MM.1S (cell line): ENCODE data around the gene SMPD3.

Source experiments
- DNase-seq: peaks from one replicate; pipeline ENCODE4 v3.0.0-alpha.2; 2015
- H2AFZ ChIP-seq: fragments of 300-600 bp; sonication (generic); 2 replicates; pipeline ENCODE4 v1.6.0; 2016; ENCODE audit warnings: antibody characterized with exemption, low read length
- H3F3A ChIP-seq: fragments of 300-600 bp; sonication (generic); 2 replicates; pipeline ENCODE4 v1.6.1; 2016; ENCODE audit warnings: mild to moderate bottlenecking, antibody characterized with exemption, low read length, moderate library complexity, mixed read lengths; ENCODE audit not compliant: insufficient read depth
- H3K27ac ChIP-seq: fragments of 300-600 bp; sonication (generic); 2 replicates; pipeline ENCODE4 v1.5.1; 2016; ENCODE audit warnings: mild to moderate bottlenecking, low read length
- H3K27me3 ChIP-seq: fragments of 300-600 bp; sonication (generic); replicated peaks from 2 replicates; pipeline ENCODE4 v1.6.0; 2016; ENCODE audit warnings: low read length; ENCODE audit not compliant: insufficient read depth
- H3K36me3 ChIP-seq: fragments of 300-600 bp; sonication (generic); replicated peaks from 2 replicates; pipeline ENCODE4 v1.6.1; 2016; ENCODE audit warnings: mild to moderate bottlenecking, low read length, mixed read lengths; ENCODE audit not compliant: insufficient read depth
- H3K4me1 ChIP-seq: fragments of 300-600 bp; sonication (generic); 2 replicates; pipeline ENCODE4 v1.6.1; 2016; ENCODE audit warnings: low read length, mixed read lengths
- H3K4me2 ChIP-seq: fragments of 300-600 bp; sonication (generic); 2 replicates; pipeline ENCODE4 v1.6.0; 2016; ENCODE audit warnings: low read depth, low read length
- H3K4me3 ChIP-seq: fragments of 300-600 bp; sonication (generic); 2 replicates; pipeline ENCODE4 v1.5.1; 2016; ENCODE audit warnings: low read length, mixed read lengths
- H3K79me2 ChIP-seq: fragments of 300-600 bp; sonication (generic); 2 replicates; pipeline ENCODE4 v1.6.1; 2016; ENCODE audit warnings: mixed run types, low read length, mixed read lengths
- H3K9ac ChIP-seq: fragments of 300-600 bp; sonication (generic); 2 replicates; pipeline ENCODE4 v1.6.1; 2016; ENCODE audit warnings: low read length, mixed read lengths
- H3K9me2 ChIP-seq: fragments of 300-600 bp; sonication (generic); replicated peaks from 2 replicates; pipeline ENCODE4 v1.6.1; 2016; ENCODE audit warnings: mild to moderate bottlenecking, low read length, mixed read lengths; ENCODE audit not compliant: insufficient read depth
- H3K9me3 ChIP-seq: fragments of 300-600 bp; sonication (generic); replicated peaks from 2 replicates; pipeline ENCODE4 v1.6.1; 2016; ENCODE audit warnings: mild to moderate bottlenecking, low read length, mixed read lengths; ENCODE audit not compliant: insufficient read depth
- H4K20me1 ChIP-seq: fragments of 300-600 bp; sonication (generic); 2 replicates; pipeline ENCODE4 v1.6.1; 2016; ENCODE audit warnings: mild to moderate bottlenecking, low read length, moderate library complexity, mixed read lengths; ENCODE audit not compliant: insufficient read depth
- CTCF ChIP-seq: fragments of 300-600 bp; sonication (generic); IDR thresholded peaks from 2 replicates; pipeline ENCODE4 v1.5.1; 2016; ENCODE audit warnings: antibody characterized with exemption, low read length, mixed read lengths
- EZH2 ChIP-seq: fragments of 300-600 bp; sonication (generic); optimal IDR thresholded peaks from 2 replicates; pipeline ENCODE3; 2017; ENCODE audit warnings: low read depth, mild to moderate bottlenecking, antibody characterized with exemption, low read length, mixed read lengths
- EZH2phosphoT487 ChIP-seq: fragments of 300-600 bp; sonication (generic); IDR thresholded peaks from 2 replicates; pipeline ENCODE4 v1.6.1; 2018; ENCODE audit warnings: antibody characterized with exemption, low read length

Gene SMPD3

GRCh38 chr16:68487669-68488068, 39.4 kb upstream of the SMPD3 start:
- peaks cover 40% of the 10 kb centered on the region for H3K4me1 ChIP-seq

GRCh38 chr16:68487203-68487514, 38.9 kb upstream of the SMPD3 start:
- H3K9me3 ChIP-seq = no peaks in the 10 kb centered on the region
- H3K4me2 ChIP-seq = no peak overlapping the region
- no peak overlapping the region for H3K9ac ChIP-seq
- no peaks in the 10 kb centered on the region for H4K20me1 ChIP-seq
- no peak overlapping the region for H3K4me3 ChIP-seq
- H3K9me2 ChIP-seq = no peaks in the 10 kb centered on the region
- no peaks in the 10 kb centered on the region for H3K27me3 ChIP-seq
- no peaks in the 10 kb centered on the region for H3K36me3 ChIP-seq
- peaks cover 35% of the 10 kb centered on the region for H3K4me1 ChIP-seq
- H3K79me2 ChIP-seq = no peaks in the 10 kb centered on the region
- H3F3A ChIP-seq = no peaks in the 10 kb centered on the region
- peak overlapping the region; percentile 1; the same call in 1 of the 2 replicates for H3K27ac ChIP-seq
- TF ChIP-seq EZH2phosphoT487 = no peak
- no peak for TF ChIP-seq EZH2
- no peak for TF ChIP-seq CTCF
- peak overlapping the region; percentile 11; the same call in 1 of the 2 replicates for H2AFZ ChIP-seq
- no peak for DNase-seq

More at GRCh38 chr16:68487669-68488068, 39.4 kb upstream of the SMPD3 start:
- no peak for DNase-seq
- Histone ChIP-seq H3K9me3 (no peaks in the 10 kb centered on the region), H4K20me1 (no peaks in the 10 kb centered on the region), H3F3A (no peaks in the 10 kb centered on the region), H3K4me3 (no peak overlapping the region), H3K9ac (no peak overlapping the region), H3K27ac (no peak overlapping the region), H3K79me2 (no peaks in the 10 kb centered on the region), H3K4me2 (no peak overlapping the region), H3K36me3 (no peaks in the 10 kb centered on the region), H2AFZ (no peak overlapping the region), H3K27me3 (no peaks in the 10 kb centered on the region), H3K9me2 (no peaks in the 10 kb centered on the region)
- TF ChIP-seq EZH2phosphoT487 = no peak
- TF ChIP-seq CTCF = no peak
- no peak for TF ChIP-seq EZH2

GRCh38 chr16:68486502-68487202, 38.3 kb upstream of the SMPD3 start:
- H4K20me1 ChIP-seq = no peaks in the 10 kb centered on the region
- H3K9me2 ChIP-seq = no peaks in the 10 kb centered on the region
- H3K9me3 ChIP-seq = no peaks in the 10 kb centered on the region
- H3K27me3 ChIP-seq = no peaks in the 10 kb centered on the region
- no peaks in the 10 kb centered on the region for H3K36me3 ChIP-seq
- no peaks in the 10 kb centered on the region for H3F3A ChIP-seq
- H3K9ac ChIP-seq = no peak overlapping the region
- TF ChIP-seq EZH2phosphoT487 = no peak
- no peak for TF ChIP-seq EZH2
- TF ChIP-seq CTCF = no peak
- DNase-seq = peak; percentile 35
- H3K4me2 ChIP-seq = no peak overlapping the region
- peak overlapping the region; percentile 11; the same call in 1 of the 2 replicates for H2AFZ ChIP-seq
- no peak overlapping the region for H3K4me3 ChIP-seq
- H3K27ac ChIP-seq = peak overlapping the region; percentile 1; the same call in 1 of the 2 replicates
- H3K79me2 ChIP-seq = no peaks in the 10 kb centered on the region
- peaks cover 30% of the 10 kb centered on the region for H3K4me1 ChIP-seq
